NK-92 treated with Interleukin-12 subunit alpha and Interleukin-12 subunit beta, amount 100 ng/mL, for 24 hours (cell line): ENCODE results near the gene POLRMT.

ENCODE experiments used
- DNase-seq: peaks from one replicate; lab custom pipeline; 2025; lab: John Stamatoyannopoulos, UW

POLRMT gene

GRCh38 chr19:662962-663681 lies 29.8 kb upstream of the POLRMT start, which contains the start of gene RNF126:
RNF126 (minus strand) TSS chr19:663214; CDS start chr19:663121, 93 bp downstream.
- DNase-seq = peak; percentile 88

DNA sequence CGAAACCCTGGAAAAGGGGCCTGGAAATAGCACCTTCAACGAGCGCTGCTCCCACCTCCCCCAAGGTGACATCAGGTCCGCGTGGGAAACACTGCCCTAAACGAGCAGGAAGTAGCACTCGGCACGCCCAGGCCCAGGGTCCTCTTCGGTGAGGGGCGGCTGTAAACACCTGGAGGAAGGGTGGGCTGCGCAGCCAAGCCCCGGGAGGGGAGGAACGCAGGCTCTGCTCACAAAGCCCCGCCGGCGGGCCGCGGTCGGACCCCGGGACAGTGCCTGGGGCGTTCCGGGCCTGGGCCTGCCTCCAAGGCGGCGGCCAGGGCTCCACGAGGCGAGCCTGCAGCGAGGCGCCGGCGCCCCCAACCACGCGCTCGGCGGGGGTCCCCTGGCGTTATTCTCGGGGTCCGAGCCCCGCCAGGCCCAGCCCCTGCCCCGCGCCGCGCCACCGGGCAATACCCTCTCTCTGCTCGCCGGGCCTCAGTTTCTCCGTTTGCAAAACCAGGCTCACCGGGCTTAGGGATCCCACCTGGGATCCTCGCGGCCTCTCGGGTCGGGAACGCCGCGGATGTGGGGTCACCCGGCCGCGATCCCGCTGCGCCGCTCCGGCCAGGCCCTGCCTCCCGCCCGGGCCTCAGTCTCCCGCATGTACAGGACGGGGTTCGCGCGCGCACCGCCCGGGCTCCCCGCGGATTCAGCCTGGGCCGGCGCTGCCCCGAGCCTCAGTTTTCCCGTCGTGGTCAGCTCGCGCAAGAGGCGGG lies 29.0 kb upstream of the POLRMT start:
- peak; percentile 65 for DNase-seq

- peak; percentile 28 for DNase-seq
Measured at GRCh38 chr19:661427-662196, 28.3 kb upstream of the POLRMT start.

DNA sequence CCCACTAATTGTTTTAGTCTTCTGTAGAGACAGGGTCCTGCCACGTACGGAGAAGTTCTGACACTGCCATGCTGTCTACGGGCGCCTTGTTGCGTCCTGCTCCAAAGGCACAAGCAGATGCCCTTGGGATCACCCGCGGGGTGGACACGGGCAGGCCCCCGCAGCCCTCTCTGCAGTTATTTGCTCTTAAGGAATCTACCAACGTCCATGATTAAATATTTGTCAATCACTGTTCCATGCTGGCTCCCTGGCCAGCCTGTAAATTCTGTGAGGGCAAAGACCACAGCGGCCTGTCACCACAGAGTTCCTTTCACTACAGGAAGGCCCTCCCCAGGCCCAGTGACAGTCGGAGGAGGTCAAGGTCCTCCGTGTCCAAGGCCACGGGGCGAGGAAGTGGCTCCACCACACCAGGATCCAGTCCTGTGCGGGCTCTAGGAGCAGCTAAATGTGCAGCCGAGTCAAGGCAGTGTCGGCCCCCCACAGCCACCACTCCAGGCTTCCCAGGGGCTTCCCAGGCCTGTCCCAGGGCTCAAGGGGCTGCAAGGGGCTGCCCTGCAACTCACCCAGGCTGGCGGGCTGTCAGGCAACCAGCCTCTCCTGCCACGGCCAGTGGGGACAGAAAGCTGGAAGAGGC lies 27.6 kb upstream of the POLRMT start:
- no peak for DNase-seq

- no peak for DNase-seq
Measured at GRCh38 chr19:658916-659839, 25.8 kb upstream of the POLRMT start.

GRCh38 chr19:658059-658839 lies 24.9 kb upstream of the POLRMT start:
- DNase-seq = no peak

DNA sequence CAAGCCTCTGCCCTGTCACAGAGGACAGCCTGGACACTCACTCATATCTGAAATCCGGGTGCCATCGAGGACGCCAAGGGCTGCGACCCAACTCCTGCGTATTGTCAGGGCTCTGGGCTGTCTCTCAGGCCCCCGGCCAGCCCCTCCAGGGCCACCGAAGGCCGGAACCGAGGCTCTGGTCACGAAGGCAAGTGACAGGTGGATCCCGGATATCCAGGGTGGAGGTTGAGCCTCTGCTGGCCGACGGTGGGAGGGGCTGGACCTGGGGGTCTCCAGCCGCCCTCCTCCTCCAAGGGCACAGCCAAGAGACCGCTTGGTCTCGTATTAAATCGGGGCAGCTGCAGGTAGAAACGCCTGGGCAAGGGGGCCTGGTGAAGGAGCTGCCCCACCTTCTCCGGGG lies 24.3 kb upstream of the POLRMT start:
- DNase-seq = no peak

GRCh38 chr19:656751-657559 lies 23.6 kb upstream of the POLRMT start:
- no peak for DNase-seq

GRCh38 chr19:655691-656090 lies 22.4 kb upstream of the POLRMT start:
- DNase-seq = no peak

DNA sequence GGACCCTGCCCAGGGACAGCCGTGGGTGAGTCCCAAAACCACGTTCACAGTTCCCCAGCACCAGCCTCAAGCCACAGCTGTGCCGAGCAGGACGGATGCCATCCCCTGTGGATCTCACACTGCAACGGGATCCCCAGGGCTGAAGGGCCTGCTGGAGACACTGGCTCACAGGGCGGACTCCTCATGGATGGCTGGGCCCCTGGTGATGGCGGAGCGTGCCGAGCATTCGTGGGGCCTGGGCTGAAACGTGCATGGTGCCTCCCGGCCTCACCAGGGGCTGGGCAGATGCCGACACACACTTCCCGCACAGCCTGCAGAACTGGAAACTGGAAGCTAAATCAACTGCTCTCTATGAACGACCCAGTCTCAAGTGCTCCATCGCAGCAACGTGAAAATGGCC lies 20.1 kb upstream of the POLRMT start:
- DNase-seq = no peak

DNA sequence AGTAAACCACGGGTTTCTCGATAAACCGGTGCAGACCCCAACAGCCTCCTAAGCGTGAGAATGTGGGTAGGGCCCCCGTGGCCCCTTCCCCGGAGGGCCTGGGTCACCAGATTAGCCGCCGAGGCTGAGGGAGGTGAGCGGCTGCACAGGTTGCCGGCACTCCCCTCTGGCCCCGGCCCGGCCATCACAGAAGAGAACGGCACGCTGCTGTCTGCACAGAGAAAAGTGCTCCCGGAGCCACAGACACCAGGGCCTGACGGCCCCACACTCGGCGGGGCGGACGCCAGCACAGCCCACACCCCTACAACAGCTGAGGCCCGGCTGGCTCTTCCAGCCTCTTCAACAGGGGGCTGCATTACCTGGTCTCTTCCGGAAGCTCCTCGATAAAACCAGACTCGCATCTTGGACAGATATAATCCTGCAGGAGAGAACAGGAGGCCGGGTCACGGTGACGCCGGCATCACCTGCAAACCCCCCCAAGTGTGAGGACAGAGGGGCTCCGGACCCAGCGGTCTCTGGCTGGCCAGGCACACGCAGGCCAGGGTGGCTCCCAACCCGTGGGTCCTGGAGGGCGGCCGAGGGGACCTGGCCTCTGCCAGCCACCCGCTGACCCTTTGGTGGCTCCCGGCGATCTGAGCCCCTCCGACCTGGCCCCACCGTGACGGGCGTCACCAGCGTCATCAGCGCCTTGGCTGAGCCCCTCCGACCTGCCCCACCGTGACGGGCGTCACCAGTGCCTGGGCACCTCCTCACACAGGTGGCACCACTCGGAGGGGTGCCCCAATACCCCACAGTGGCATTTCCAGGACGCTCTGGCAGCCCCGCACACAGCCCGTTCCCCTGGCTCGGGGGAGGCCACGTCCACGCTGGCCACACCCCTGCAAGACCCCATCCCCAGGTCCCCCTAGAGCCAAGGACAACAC lies 19.4 kb upstream of the POLRMT start:
- no peak for DNase-seq

- DNase-seq = no peak
Measured at GRCh38 chr19:651991-652390, 18.7 kb upstream of the POLRMT start.

GRCh38 chr19:651114-651818 lies 17.9 kb upstream of the POLRMT start:
- DNase-seq = no peak

- DNase-seq = no peak
Measured at GRCh38 chr19:650121-650520, 16.8 kb upstream of the POLRMT start.

GRCh38 chr19:648904-649801 lies 15.8 kb upstream of the POLRMT start:
- DNase-seq = no peak

DNA sequence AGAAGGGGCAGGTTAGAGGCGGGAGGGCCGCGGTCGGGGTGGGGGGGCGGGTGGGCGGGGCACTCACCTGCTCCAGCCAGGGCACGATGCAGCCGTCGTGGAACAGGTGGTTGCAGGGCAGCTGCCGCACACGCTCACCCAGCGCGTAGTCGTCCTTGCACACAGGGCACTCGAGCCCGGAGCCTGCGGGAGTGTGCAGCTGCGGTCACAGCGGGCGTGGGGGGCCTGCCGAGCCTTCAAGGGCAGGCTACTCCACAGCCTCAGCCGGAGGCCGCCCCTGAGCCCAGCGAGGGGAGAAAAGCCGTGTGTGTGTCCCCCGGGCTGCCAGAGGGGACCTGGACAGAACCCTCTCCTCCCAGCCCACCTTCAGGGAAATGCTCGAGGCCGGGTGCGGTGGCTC lies 15.0 kb upstream of the POLRMT start:
- no peak for DNase-seq
